Stimulated activated CD8-positive, alpha-beta memory T cell treated with anti-CD3 and anti-CD28 coated beads, Interleukin-15, amount 100 ng/mL, for 1 hour (primary cell): ENCODE data around the gene CUBN.
A peak's percentile ranks its signal among the peaks of the same experiment; 100 is the strongest.
"Not testable (repeated sequence)": the region's sequence is repeated elsewhere in the genome, so short reads cannot be mapped to it uniquely, and the experiment has no call there.

Experiments
- DNase-seq: peaks from one replicate; pipeline ENCODE4 v3.0.0-alpha.2; 2020; ENCODE audit warnings: low read depth

CUBN gene

DNA sequence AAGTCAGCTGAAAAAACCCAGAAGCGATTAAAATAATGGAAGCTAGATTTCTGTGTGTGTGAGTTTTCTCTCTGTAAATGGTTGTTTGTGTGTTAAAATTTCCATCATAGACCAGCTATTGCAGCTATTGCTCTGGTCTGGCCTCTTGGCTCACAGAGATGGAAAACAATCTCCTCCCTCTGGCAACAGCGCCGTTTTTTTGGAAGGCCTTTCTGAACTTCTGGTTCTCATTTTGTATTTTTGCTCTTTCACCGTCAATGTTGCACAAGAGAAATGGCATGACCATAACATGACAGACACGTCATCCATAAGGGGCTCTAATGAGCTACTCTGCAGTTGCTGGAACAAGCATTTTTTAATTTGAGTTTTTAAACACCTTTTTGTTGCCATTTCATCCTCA lies 91.0 kb downstream of the CUBN start:
- DNase-seq, result no peak

GRCh38 chr10:17037910-17038309 lies 91.7 kb downstream of the CUBN start:
- DNase-seq, result no peak

DNA sequence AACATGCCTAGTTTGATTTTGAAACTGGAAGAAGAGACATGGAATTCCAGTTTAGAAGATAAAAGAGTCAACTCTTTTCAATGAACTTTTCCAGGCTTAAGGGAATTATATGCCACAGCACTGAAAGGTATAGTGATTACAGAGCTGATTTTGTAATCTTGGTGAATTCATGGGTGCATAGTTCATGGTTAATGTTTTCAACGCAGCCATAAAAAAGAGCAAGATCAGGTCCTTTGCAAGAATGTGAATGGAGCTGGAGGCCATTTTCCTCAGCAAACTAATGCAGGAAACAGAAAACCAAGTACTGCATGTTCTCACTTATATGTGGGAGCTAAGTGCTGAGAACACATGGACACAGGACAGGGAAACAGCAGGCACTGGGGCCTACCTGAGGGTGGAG lies 94.2 kb downstream of the CUBN start:
- no peak for DNase-seq

DNA sequence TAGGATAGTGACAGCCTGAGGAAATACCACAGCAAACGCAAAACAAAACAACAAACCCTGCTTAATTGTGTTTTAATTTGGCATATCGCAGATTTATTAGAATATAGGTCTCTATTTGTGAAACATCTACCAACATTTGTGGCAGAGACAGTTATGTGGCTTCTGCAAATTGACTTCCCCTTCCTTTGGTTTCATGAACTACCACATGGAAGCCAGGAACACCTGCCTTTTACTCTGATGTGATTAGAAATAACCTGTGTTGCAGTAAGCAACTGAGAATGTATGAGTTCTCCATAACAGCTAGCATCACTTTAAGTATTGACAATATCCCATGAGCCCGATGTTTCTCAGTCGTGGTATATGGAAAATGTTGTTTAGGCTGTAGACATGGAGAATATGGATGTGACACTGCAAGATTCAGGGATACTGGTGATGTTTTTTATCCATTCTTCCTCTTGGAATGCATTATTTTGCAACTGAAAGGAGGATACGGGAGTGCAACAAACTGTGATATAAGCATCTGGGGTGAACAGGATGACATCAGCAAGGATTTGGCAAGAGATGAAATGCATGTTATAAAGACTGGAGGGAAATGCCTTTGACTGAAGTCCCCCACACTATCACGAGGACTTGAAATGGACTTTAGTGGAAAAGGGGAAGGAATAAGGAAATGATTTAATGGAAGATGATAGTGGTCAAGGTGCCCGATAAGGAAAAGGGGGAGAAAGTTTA lies 95.9 kb downstream of the CUBN start:
- no peak for DNase-seq

- DNase-seq, result no peak
These were observed 97.7 kb downstream of the CUBN start for GRCh38 chr10:17031637-17032635.

DNA sequence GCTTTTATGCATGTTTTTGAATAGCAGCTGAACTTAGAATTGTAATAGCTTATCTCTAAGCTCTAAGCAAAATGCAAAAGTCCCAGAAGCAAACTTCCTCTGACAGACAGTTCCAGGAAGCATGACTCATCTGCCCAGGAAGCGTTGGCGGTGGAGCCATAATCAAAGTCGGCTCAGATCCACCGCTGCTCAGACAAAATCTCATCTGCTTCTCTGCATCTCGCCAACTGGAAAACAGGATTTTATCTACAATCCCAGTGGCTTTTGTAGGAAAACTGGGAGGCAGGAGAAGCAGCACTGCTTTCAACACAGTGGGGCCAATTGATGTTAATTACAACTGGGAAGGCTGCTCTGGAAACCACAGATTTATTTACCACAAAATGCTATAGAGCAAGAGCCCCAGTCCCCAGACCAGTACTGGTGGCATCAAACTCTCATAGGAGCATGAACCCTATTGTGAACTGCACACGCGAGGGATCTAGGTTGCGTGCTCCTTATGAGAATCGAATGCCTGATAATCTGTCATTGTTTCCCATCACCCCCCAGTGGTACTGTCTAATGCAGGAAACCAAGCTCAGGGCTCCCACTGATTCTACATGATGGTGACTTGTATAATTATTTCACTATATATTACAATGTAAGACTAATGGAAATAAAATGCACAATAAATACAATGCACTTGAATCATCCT lies 99.9 kb downstream of the CUBN start:
- DNase-seq, result peak; percentile 59

GRCh38 chr10:17029239-17029580 lies 100.4 kb downstream of the CUBN start:
- no peak for DNase-seq

DNA sequence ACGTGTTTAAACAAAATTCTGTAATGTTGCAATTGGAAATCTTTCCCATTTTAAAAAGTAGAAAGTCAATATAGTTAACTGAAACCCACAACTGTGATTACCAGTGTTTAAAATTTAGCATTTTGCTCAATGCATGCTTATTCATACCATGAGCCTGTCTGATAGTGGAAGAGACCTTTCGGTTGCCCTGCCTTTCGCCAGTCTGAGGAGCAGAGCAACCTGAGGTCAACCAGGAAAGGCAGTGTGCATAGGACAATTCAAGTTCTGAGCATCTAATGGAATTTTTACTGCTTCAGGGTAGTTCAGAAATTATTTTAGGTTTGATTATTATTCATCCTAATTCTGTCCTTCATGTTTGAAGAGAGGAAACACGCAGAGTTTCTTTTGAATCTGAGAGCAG lies 100.8 kb downstream of the CUBN start:
- no peak for DNase-seq

DNA sequence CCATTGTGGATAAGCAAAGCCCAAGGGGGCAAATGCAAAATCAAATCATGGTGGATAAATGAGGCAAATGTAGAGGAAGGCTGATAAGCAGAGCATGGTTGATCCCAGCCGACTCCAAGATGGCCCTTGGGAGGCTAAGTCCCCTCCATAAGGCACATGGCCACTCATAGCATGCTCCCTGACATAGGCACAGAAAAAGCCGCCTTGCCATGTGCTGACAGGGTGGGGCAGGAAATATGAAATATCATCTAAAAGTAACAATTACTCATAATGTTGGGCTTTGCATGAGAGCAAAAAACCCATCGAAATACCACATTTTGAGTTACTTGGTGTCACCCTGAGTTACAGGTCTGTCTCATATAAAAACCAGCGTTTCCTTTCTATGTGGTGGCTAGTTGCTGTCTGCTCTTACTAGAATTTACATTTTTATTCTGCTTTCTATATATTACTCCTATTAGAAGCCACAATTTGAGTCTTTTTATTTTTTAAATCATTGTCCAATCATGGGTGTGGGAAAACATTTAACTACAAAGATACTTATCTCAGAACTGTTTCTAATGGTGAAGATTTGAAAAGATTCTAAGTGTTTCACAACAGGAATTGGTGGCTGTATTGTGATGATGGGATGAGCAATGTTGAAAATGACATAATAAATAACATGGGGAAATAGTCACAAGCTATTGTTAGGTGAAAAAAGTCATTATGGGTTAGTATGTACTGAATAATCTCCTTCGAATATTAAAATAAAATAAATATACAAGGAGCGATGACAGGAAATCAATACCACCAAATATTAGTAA lies 102.7 kb downstream of the CUBN start:
- peak; percentile 42 for DNase-seq

DNA sequence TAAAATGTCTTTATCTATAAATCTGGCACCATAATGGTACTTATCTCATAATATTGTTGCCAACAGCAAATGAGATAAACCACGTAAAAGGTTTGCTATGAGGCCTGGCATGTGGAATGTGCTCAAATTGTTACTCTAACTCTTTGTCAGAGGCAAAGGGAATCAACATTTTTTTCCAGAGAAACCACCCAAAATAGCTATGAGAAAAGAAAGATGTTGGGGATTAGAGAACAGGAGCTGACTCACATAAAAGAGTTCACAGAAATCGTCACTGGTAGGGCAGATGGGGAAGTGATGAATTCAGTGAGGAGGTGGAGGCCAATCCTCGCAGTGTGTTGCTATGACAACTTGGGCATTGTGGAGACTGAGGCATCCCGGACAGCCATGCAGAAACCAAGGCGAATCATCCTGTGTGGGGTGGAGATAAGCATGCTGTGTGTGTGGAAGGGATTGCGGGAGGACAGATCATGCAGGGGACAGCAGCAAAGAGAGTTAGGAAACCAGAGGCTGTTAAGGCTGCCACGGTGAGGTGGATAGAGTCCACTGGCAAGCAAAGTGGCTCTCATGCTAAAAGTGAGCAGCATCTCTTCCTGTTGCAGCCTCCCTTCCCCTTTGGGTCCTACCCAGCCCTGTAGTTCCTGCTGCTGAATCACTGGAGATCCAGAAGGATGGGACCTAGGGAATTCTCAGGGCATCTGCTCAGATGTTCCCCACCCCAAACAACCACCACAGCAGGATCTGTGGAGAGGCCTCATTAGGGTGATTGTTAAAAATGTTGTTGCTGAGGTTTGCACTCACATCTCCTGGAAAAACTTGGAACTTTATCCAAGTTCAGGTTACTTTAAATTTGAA lies 103.9 kb downstream of the CUBN start:
- no peak for DNase-seq

GRCh38 chr10:17024461-17024860 lies 105.2 kb downstream of the CUBN start:
- no peak for DNase-seq

DNA sequence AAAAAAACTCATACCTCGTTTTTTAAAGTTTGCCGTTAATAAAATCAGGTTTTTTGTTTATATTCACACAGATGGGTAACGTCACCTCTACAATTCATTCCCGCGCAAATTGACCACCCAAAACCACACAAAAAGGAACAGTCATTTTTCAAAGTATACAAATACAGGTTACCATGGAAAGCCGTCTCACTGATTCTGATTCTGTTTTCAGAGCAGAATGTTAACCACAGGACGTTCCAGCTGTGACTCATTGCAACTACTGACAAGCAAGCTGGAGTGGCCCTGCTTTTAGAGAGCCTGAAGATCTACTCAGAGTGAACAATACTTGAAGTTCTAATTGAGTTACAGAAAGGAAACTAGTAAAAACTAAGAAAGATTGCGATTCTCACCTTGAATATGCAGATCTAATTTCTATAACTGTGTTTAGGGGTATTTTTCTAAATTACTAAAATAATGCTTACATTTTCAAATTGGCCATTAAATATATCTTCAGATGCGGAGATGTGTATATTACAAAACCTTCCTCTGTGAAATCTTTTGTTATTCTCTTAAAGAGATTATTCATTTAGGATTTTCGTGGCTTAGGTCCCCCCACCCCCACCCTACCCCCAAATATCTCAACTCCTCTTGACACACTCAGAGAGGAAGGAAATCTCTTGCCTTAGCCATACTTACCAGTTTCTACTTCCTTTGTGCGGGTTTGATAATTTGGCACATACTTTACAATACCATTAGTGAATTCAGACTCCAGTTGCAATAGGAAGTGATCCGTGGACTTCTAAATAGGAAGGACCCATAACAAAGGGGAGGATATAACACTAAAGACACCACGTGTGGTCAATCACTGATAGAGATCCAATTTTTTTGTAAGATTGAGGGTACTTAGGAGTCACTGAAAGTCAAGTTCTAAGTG lies 106.0 kb downstream of the CUBN start:
- peak; percentile 65 for DNase-seq

DNA sequence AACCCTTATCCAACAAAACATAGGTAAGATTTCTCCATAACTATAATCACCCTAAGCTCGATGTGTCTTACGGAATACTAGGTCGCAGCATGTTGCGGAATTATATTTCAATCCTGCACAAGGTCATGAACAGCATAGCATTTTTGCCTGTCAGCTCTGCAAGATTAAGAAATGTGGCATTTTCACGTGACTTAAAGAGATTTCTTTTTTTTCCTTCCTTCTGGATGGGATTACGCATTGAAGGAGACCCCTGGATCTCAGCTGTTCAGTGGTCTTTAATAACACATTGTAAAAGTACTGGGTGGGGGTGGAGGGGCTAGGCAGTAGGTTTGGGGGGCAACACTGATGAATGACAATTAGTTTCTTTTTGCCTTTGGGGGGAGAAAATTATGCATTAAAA lies 106.7 kb downstream of the CUBN start:
- no peak for DNase-seq

GRCh38 chr10:17022466-17022825 lies 107.2 kb downstream of the CUBN start:
- no peak for DNase-seq

DNA sequence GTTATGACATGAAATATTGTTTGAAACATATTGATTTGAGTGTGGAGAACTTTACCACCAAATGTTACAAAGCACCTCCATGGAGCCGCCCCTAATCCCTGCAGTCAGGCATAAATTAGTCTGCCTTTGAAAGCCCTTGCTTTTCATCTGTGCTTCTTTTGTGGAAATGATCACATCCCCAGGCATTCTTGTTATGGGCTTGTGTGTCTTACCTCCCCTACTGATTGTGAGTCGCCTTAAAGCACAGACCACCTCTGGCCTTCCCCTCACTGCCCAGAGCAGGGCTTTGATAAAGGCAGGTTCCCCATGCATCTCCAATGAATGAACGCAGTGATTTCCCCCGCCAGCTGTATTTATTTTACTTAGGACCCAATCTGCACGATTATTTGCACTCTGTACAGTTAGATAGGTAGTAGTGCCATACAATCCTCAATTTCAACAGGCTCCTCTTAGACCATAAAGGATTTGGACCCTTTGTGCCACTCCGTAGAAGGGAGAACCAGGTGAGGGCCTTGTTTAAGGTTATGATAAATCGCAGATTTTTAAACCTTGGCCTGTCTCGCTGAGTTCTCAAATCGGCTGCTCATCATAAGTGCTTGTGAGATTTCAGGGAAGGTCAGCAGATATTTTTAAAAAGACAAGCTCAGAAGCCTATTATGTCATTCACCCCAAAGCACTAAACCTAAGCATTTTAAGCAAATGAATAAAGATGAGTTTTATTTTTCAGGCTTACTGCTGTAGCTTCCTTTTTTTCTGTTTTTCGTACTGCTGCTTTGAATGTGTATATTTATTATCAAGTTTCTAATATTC lies 107.8 kb downstream of the CUBN start:
- no peak for DNase-seq

- DNase-seq, result no peak
These were observed 109.9 kb downstream of the CUBN start for GRCh38 chr10:17019696-17020095.

DNA sequence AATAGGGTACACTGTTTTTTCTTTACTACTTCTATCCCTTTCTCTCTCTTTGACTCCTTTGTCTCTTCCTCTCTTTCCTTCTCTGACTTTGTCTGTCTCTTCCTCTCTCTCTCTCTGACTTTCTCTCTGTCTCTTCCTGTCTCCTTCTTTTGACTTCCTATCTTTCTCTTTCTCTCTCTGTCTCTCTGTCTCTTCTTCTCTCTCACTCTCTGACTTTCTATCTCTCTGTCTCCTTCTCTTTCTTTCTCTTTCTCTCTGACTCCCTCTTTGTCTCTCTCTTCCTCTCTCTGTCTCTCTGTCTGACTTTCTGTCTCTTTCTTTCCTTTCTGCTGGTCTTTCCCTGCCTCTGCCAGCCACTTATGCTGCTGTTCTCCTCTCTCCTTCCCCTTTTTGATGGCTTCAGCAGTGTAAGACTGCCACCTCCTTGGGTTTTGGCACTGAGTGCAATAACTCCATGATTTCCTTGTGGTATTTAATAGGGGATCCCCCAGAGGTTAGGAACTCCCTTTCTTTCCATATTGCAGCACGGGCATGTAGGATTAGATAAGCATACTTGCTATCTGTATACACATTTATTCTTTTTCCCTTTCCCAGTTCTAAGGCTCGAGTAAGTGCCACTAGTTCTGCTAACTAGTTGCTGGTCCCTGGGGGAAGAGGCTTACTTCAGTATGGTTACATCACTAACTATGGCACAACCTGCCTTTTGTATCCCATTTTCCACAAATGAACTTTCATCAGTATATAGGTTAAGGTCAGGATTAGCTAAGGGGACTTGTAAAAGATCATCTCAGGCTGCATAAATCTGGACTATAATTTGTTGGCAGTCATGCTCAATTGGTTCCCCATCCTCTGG lies 116.3 kb downstream of the CUBN start:
- not testable (repeated sequence) for DNase-seq

DNA sequence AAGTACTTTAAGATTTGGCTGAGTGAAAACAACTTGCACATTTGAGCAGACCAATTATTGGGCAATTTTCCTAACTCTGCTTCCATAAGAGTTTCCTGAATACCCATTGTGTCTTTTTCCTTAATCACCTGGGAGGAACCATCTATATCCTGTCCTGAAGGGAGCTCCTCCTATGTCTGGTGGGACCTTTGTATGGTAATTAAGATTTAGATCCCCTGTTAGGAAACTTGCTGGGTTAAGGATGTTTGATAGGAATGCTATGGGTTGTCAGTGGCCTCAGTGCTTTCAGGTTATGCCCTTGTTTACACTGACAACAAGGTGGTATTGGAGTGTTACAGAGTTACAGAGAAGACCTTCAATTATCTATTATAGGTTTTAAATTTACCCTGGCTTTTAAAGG lies 116.9 kb downstream of the CUBN start:
- not testable (repeated sequence) for DNase-seq
